ENCODE data around the gene CLEC6A.
"Not testable (repeated sequence)": the region's sequence is repeated elsewhere in the genome, so short reads cannot be mapped to it uniquely, and the experiment has no call there.

The CLEC6A gene

GRCh38 chr12:8496074-8496473, 40.3 kb downstream of the CLEC6A start:
- not testable (repeated sequence) for DNase-seq

- DNase-seq: no peak
Observed at GRCh38 chr12:8499616-8500015, 43.9 kb downstream of the CLEC6A start.

GRCh38 chr12:8501720-8502119, 46.0 kb downstream of the CLEC6A start:
- no peak for DNase-seq

- no peak for DNase-seq
Observed at GRCh38 chr12:8504351-8504750, 48.6 kb downstream of the CLEC6A start.

- DNase-seq: no peak
Observed at GRCh38 chr12:8507596-8507995, 51.8 kb downstream of the CLEC6A start.

- DNase-seq: no peak
Observed at GRCh38 chr12:8508223-8508622, 52.5 kb downstream of the CLEC6A start.

GRCh38 chr12:8508910-8509841, 53.4 kb downstream of the CLEC6A start:
- DNase-seq: no peak

GRCh38 chr12:8513256-8513655, 57.5 kb downstream of the CLEC6A start, which contains the start of gene CLEC4D:
CLEC4D (plus strand) TSS chr12:8513503; CDS start chr12:8513733, 230 bp downstream.
- no peak for DNase-seq

GRCh38 chr12:8517971-8518370, 62.2 kb downstream of the CLEC6A start:
- DNase-seq: no peak

GRCh38 chr12:8519171-8519570, 63.4 kb downstream of the CLEC6A start:
- no peak for DNase-seq

- DNase-seq: no peak
Observed at GRCh38 chr12:8527250-8528130, 71.7 kb downstream of the CLEC6A start.
